ENCODE data around the gene CENPX. TPM values are rescaled to one million over a fixed set of nuclear protein-coding genes. Genes with fewer than 3 reads are reported as not detected.

Gene CENPX
- total and polyA plus RNA-seq, 2 experiments from 2014 or later = 58.2 to 83.2 TPM

- peaks cover 10% of the 10 kb centered on the region for H3K79me2 ChIP-seq
- DNase-seq (ENCODE audit: low spot score) = no peak
- peaks cover 9% of the 10 kb centered on the region for H3K4me1 ChIP-seq (ENCODE audit: insufficient read depth)
- no peaks in the 10 kb centered on the region for H3K36me3 ChIP-seq (replicated peaks; ENCODE audit: insufficient read depth, low read depth)
- H3K9me2 ChIP-seq (replicated peaks; ENCODE audit: insufficient read depth) = no peaks in the 10 kb centered on the region
- H3K4me3 ChIP-seq = no peak overlapping the region
- 91% methylated on average over 14 of the region's 14 CpGs for WGBS (ENCODE audit: low lambda C conversion rate, missing lambda C conversion rate)
- H3K27ac ChIP-seq = no peak overlapping the region
- H3K4me2 ChIP-seq = no peak overlapping the region
- no peak for TF ChIP-seq CTCF (IDR thresholded peaks at IDR 0.05; ENCODE audit: poor library complexity)
- TF ChIP-seq EZH2 (IDR thresholded peaks at IDR 0.05; ENCODE audit: borderline replicate concordance) = no peak
- no peak for TF ChIP-seq EZH2phosphoT487 (IDR thresholded peaks at IDR 0.05; ENCODE audit: low read depth, severe bottlenecking, unreplicated experiment)
- no peaks in the 10 kb centered on the region for H4K20me1 ChIP-seq (ENCODE audit: insufficient read depth, poor library complexity, severe bottlenecking)
- no peak overlapping the region for H2AFZ ChIP-seq
- H3K27me3 ChIP-seq = no peaks in the 10 kb centered on the region
- H3K9me3 ChIP-seq (ENCODE audit: low read depth) = no peaks in the 10 kb centered on the region
Observed at GRCh38 chr17:82045936-82046484, 23.3 kb upstream of the CENPX start.

- H3K27me3 ChIP-seq = no peaks in the 10 kb centered on the region
- no peaks in the 10 kb centered on the region for H3K79me2 ChIP-seq
- no peak overlapping the region for H3K4me3 ChIP-seq
- no peak overlapping the region for H3K4me2 ChIP-seq
- TF ChIP-seq EZH2 (IDR thresholded peaks at IDR 0.05; ENCODE audit: borderline replicate concordance) (no peak), EZH2phosphoT487 (IDR thresholded peaks at IDR 0.05; ENCODE audit: low read depth, severe bottlenecking, unreplicated experiment) (no peak), CTCF (IDR thresholded peaks at IDR 0.05; ENCODE audit: poor library complexity) (no peak)
- no peak for DNase-seq (ENCODE audit: low spot score)
- 78% methylated on average over 16 of the region's 16 CpGs for WGBS (ENCODE audit: low lambda C conversion rate, missing lambda C conversion rate)
- no peak overlapping the region for H2AFZ ChIP-seq
- H3K9me3 ChIP-seq (ENCODE audit: low read depth) = no peaks in the 10 kb centered on the region
- no peak overlapping the region for H3K27ac ChIP-seq
- no peaks in the 10 kb centered on the region for H3K36me3 ChIP-seq (replicated peaks; ENCODE audit: insufficient read depth, low read depth)
- H3K9me2 ChIP-seq (replicated peaks; ENCODE audit: insufficient read depth) = no peaks in the 10 kb centered on the region
- H3K4me1 ChIP-seq (ENCODE audit: insufficient read depth) = no peaks in the 10 kb centered on the region
- no peaks in the 10 kb centered on the region for H4K20me1 ChIP-seq (ENCODE audit: insufficient read depth, poor library complexity, severe bottlenecking)
Observed at GRCh38 chr17:82043507-82043906, 20.8 kb upstream of the CENPX start.

GRCh38 chr17:82042649-82043048, 20.0 kb upstream of the CENPX start:
- Histone ChIP-seq H4K20me1 (ENCODE audit: insufficient read depth, poor library complexity, severe bottlenecking) (no peaks in the 10 kb centered on the region), H3K27ac (no peak overlapping the region), H3K4me2 (no peak overlapping the region), H3K27me3 (no peaks in the 10 kb centered on the region), H3K9me2 (replicated peaks; ENCODE audit: insufficient read depth) (no peaks in the 10 kb centered on the region), H2AFZ (no peak overlapping the region), H3K79me2 (no peaks in the 10 kb centered on the region), H3K4me3 (no peak overlapping the region), H3K9me3 (ENCODE audit: low read depth) (no peaks in the 10 kb centered on the region), H3K4me1 (ENCODE audit: insufficient read depth) (no peaks in the 10 kb centered on the region), H3K36me3 (replicated peaks; ENCODE audit: insufficient read depth, low read depth) (no peaks in the 10 kb centered on the region)
- 87% methylated on average over 9 of the region's 9 CpGs for WGBS (ENCODE audit: low lambda C conversion rate, missing lambda C conversion rate)
- TF ChIP-seq EZH2 (IDR thresholded peaks at IDR 0.05; ENCODE audit: borderline replicate concordance) (no peak), CTCF (IDR thresholded peaks at IDR 0.05; ENCODE audit: poor library complexity) (no peak), EZH2phosphoT487 (IDR thresholded peaks at IDR 0.05; ENCODE audit: low read depth, severe bottlenecking, unreplicated experiment) (no peak)
- DNase-seq (ENCODE audit: low spot score) = no peak
